H1 (cell line): ENCODE measurements around the gene ANKRD2. TPM values are rescaled to one million over a fixed set of nuclear protein-coding genes. Genes with fewer than 3 reads are reported as not detected.

Experiments used
- CTCF ChIA-PET: fragments of 300-600 bp; sonication (Branson Sonifier 250); formaldehyde crosslinking; loops from one replicate; lab custom pipeline; 2021; ENCODE audit not compliant: partially characterized antibody; lab: Charles Lee
- POLR2A ChIA-PET: fragments of 300-600 bp; sonication (Branson Sonifier 250); formaldehyde crosslinking; loops from one replicate; lab custom pipeline; 2021; ENCODE audit warnings: inconsistent platforms; ENCODE audit not compliant: partially characterized antibody; lab: Charles Lee
- DNase-seq, 2 experiments: peaks; one replicate each; pipeline versions ENCODE4 v3.0.0 to v3.0.0-alpha.2; 2010 to 2022; ENCODE audit warnings: low spot score in 2 of 2, low read depth in 1 of 2, mixed read lengths in 1 of 2
- FAIRE-seq: peaks from 2 replicates; lab custom pipeline; 2011; peaks lifted over from hg19 to GRCh38; lab: Jason Lieb, UNC
- H2AFZ ChIP-seq: 2 replicates; pipeline ENCODE4 v1.8.1; 2012; ENCODE audit warnings: low read length, inconsistent platforms
- H2AK5ac ChIP-seq: 2 replicates; pipeline ENCODE4 v1.6.1; 2013; ENCODE audit warnings: low read depth, low read length
- H2BK120ac ChIP-seq: replicated peaks from 2 replicates; pipeline ENCODE3; 2013; ENCODE audit warnings: low read depth, low read length, inconsistent platforms
- H2BK12ac ChIP-seq: 2 replicates; pipeline ENCODE4 v1.6.1; 2013; ENCODE audit warnings: low read depth, low read length
- H2BK15ac ChIP-seq: 2 replicates; pipeline ENCODE4 v1.6.1; 2013; ENCODE audit warnings: low read length
- H2BK20ac ChIP-seq: 2 replicates; pipeline ENCODE4 v1.6.1; 2013; ENCODE audit warnings: low read length
- H2BK5ac ChIP-seq: 2 replicates; pipeline ENCODE4 v1.6.1; 2013; ENCODE audit warnings: low read depth, low read length
- H3K14ac ChIP-seq: 2 replicates; pipeline ENCODE4 v1.6.1; 2013; ENCODE audit warnings: inconsistent platforms; ENCODE audit not compliant: insufficient read length
- H3K18ac ChIP-seq: 2 replicates; pipeline ENCODE4 v1.6.1; 2013; ENCODE audit warnings: low read length; ENCODE audit errors: extremely low read depth
- H3K23ac ChIP-seq: 2 replicates; pipeline ENCODE4 v1.6.1; 2013; ENCODE audit warnings: inconsistent platforms; ENCODE audit not compliant: insufficient read length
- H3K23me2 ChIP-seq: 2 replicates; pipeline ENCODE4 v1.6.1; 2013; ENCODE audit warnings: low read depth, low read length
- H3K27ac ChIP-seq: 2 replicates; pipeline ENCODE4 v1.6.1; 2011; ENCODE audit warnings: low read depth, low read length, inconsistent platforms
- H3K27me3 ChIP-seq, 4 experiments: replicated peaks in 1 of 4; 1 replicate in 1 of 4; 2 replicates in 3 of 4; pipeline versions ENCODE4 v1.6.1 to v1.8.1; 2011 to 2013; ENCODE audit warnings: low read length in 3 of 4, mild to moderate bottlenecking in 3 of 4, inconsistent platforms in 2 of 4, mixed read lengths in 2 of 4, moderate library complexity in 1 of 4; ENCODE audit not compliant: control insufficient read depth in 3 of 4, insufficient read depth in 3 of 4; ENCODE audit errors: extremely low read depth in 1 of 4
- H3K36me3 ChIP-seq, 4 experiments: 2 replicates each; pipeline versions ENCODE4 v1.6.1 to v1.8.1; 2011 to 2013; ENCODE audit warnings: mild to moderate bottlenecking in 4 of 4, low read length in 3 of 4, moderate library complexity in 2 of 4, control low read depth in 1 of 4, inconsistent platforms in 1 of 4; ENCODE audit not compliant: insufficient read depth in 4 of 4, control insufficient read depth in 2 of 4
- H3K4ac ChIP-seq: replicated peaks from 2 replicates; pipeline ENCODE3; 2013; ENCODE audit warnings: low read length, low read depth, mixed read lengths, inconsistent platforms; ENCODE audit not compliant: insufficient read length
- H3K4me1 ChIP-seq, 4 experiments: replicated peaks in 1 of 4; 1 replicate in 1 of 4; 2 replicates in 3 of 4; pipeline versions ENCODE4 v1.6.1 to v1.8.1; 2011 to 2013; ENCODE audit warnings: low read length in 3 of 4, inconsistent platforms in 2 of 4, mixed read lengths in 1 of 4; ENCODE audit not compliant: insufficient read depth in 4 of 4, control insufficient read depth in 3 of 4
- H3K4me2 ChIP-seq, 2 experiments: 2 replicates each; pipeline versions ENCODE4 v1.6.1 to v1.8.1; 2011 to 2013; ENCODE audit warnings: low read depth in 2 of 2, low read length in 2 of 2, control low read depth in 1 of 2, inconsistent platforms in 1 of 2, mild to moderate bottlenecking in 1 of 2; ENCODE audit not compliant: insufficient read depth in 1 of 2
- H3K4me3 ChIP-seq, 4 experiments: fragments of 200-600, 300-600 bp in 1 of 4; sonication (generic), shearing (Covaris generic), sonication (Bioruptor Twin) in 1 of 4; 2 replicates each; pipeline versions ENCODE4 v1.5.1 to v1.8.1; 2011 to 2016; ENCODE audit warnings: low read length in 4 of 4, low read depth in 3 of 4, control low read depth in 2 of 4, inconsistent platforms in 2 of 4, mild to moderate bottlenecking in 2 of 4, mixed read lengths in 1 of 4, moderate library complexity in 1 of 4; ENCODE audit not compliant: insufficient read depth in 2 of 4; ENCODE audit errors: extremely low read depth in 1 of 4
- H3K56ac ChIP-seq: replicated peaks from 2 replicates; pipeline ENCODE3; 2013; ENCODE audit warnings: low read depth, mild to moderate bottlenecking, mixed read lengths, low read length, inconsistent platforms; ENCODE audit not compliant: insufficient read length
- H3K79me1 ChIP-seq: 2 replicates; pipeline ENCODE4 v1.6.1; 2013; ENCODE audit warnings: low read depth, low read length, control low read depth
- H3K79me2 ChIP-seq, 2 experiments: 2 replicates each; pipeline versions ENCODE4 v1.6.1 to v1.8.1; 2012 to 2013; ENCODE audit warnings: low read length in 2 of 2, mild to moderate bottlenecking in 2 of 2, inconsistent platforms in 1 of 2; ENCODE audit not compliant: insufficient read depth in 2 of 2, control insufficient read depth in 1 of 2
- H3K9ac ChIP-seq, 4 experiments: replicated peaks in 1 of 4; 1 replicate in 1 of 4; 2 replicates in 3 of 4; pipeline versions ENCODE4 v1.6.1 to v1.8.1; 2011 to 2013; ENCODE audit warnings: low read depth in 3 of 4, low read length in 3 of 4, control low read depth in 2 of 4, mild to moderate bottlenecking in 2 of 4, moderate library complexity in 2 of 4, inconsistent platforms in 1 of 4; ENCODE audit errors: extremely low read depth in 1 of 4
- H3K9me3 ChIP-seq, 2 experiments: 2 replicates each; pipeline versions ENCODE4 v1.6.1 to v1.8.1; 2012 to 2013; ENCODE audit warnings: mild to moderate bottlenecking in 2 of 2, moderate library complexity in 2 of 2, control low read depth in 1 of 2, inconsistent platforms in 1 of 2, low read depth in 1 of 2, low read length in 1 of 2, mixed read lengths in 1 of 2; ENCODE audit not compliant: insufficient read depth in 2 of 2
- H4K20me1 ChIP-seq, 2 experiments: replicated peaks in 1 of 2; 2 replicates each; pipeline versions ENCODE3 to v1.8.1; 2011 to 2013; ENCODE audit warnings: inconsistent platforms in 2 of 2, low read length in 2 of 2, mild to moderate bottlenecking in 1 of 2; ENCODE audit not compliant: insufficient read depth in 2 of 2, control insufficient read depth in 1 of 2
- H4K5ac ChIP-seq: 2 replicates; pipeline ENCODE4 v1.6.1; 2013; ENCODE audit warnings: low read length, low read depth, mixed read lengths, inconsistent platforms; ENCODE audit not compliant: insufficient read length
- H4K8ac ChIP-seq: 2 replicates; pipeline ENCODE4 v1.8.0; 2013; ENCODE audit warnings: mild to moderate bottlenecking, moderate library complexity, low read length, inconsistent platforms; ENCODE audit not compliant: insufficient read depth; ENCODE audit errors: extremely low read depth
- H4K91ac ChIP-seq: replicated peaks from 2 replicates; pipeline ENCODE3; 2013; ENCODE audit warnings: low read length, mixed read lengths, inconsistent platforms; ENCODE audit not compliant: insufficient read length
- BCL11A ChIP-seq, 2 experiments: IDR thresholded peaks; one replicate each; pipeline ENCODE4 v1.6.1; 2011; ENCODE audit warnings: low read depth in 2 of 2, low read length in 2 of 2, mild to moderate bottlenecking in 2 of 2
- CBX8 ChIP-seq: fragments of 300-800, 300-1000 bp; sonication (generic); IDR thresholded peaks from 2 replicates; pipeline ENCODE4 v1.7.1; 2016; ENCODE audit warnings: low read depth, low read length, borderline replicate concordance
- CTBP2 ChIP-seq: IDR thresholded peaks from 2 replicates; pipeline ENCODE4 v1.7.0; 2011; ENCODE audit warnings: borderline replicate concordance, mild to moderate bottlenecking, moderate library complexity, mixed read lengths, low read length; ENCODE audit not compliant: insufficient read depth, insufficient read length
- CTCF ChIP-seq, 3 experiments: IDR thresholded peaks; 1 replicate in 2 of 3; 2 replicates in 1 of 3; pipeline versions ENCODE4 v1.5.1 to v1.6.1; 2011; ENCODE audit warnings: low read length in 3 of 3, mild to moderate bottlenecking in 3 of 3, inconsistent platforms in 2 of 3, low read depth in 1 of 3, moderate library complexity in 1 of 3; ENCODE audit not compliant: insufficient read depth in 1 of 3; ENCODE audit errors: control extremely low read depth in 1 of 3
- JUN ChIP-seq: IDR thresholded peaks from 2 replicates; pipeline ENCODE4 v1.6.1; 2011; ENCODE audit warnings: low read depth, mild to moderate bottlenecking, improper control_type of control experiment, low read length
- SUZ12 ChIP-seq: fragments of 200-600 bp; sonication (generic); IDR thresholded peaks from 2 replicates; pipeline ENCODE4 v1.6.1; 2012; ENCODE audit warnings: mild to moderate bottlenecking, inconsistent platforms, low read length, moderate library complexity, mixed read lengths
- TAF7 ChIP-seq: optimal IDR thresholded peaks from 2 replicates; pipeline ENCODE3; 2011; ENCODE audit warnings: low read depth, mild to moderate bottlenecking, inconsistent platforms, low read length, moderate library complexity, borderline replicate concordance
- WGBS, 2 experiments: shearing (Covaris generic) in 1 of 2; methylation state at CpG; one replicate each; pipeline versions ENCODE4 v1.1.6 to v1.1.7; 2013 to 2015; ENCODE audit warnings: low lambda C conversion rate in 2 of 2, mixed read lengths in 2 of 2, inconsistent platforms in 1 of 2, low coverage in 1 of 2, missing lambda C conversion rate in 1 of 2; ENCODE audit not compliant: insufficient replicate concordance in 2 of 2, insufficient coverage in 1 of 2, insufficient read length in 1 of 2; ENCODE audit errors: extremely low coverage in 1 of 2, missing lambda C conversion rate in 1 of 2; 5-methylcytosine and 5-hydroxymethylcytosine counted together
- polyA plus RNA-seq, 7 experiments: library from polyadenylated mRNA; depleted of rRNA in 3 of 7; stranded (reverse) in 5 of 7; unstranded in 2 of 7; fragments of >200 nt in 5 of 7; fragments of 200-250 nt in 2 of 7; gene quantifications; 1 replicate in 5 of 7; 2 replicates in 1 of 7; 4 replicates in 1 of 7; pipeline versions ENCODE4 v1.2.1 to v1.2.3, GENCODE V29; 2011 to 2013; ENCODE audit warnings: missing spikeins in 2 of 7, mixed read lengths in 2 of 7
- total RNA-seq: library from RNA; stranded (reverse); fragmentation: NEBNext Ultra II Directional; extraction: Animal tissue kit (Norgen Biotek cat#: 25700); gene quantifications from 2 replicates; pipeline ENCODE4 v1.2.1, GENCODE V29; 2021

ANKRD2 gene
- total and polyA plus RNA-seq, 2 of the 8 experiments (the other 6 are each of a cell fraction or from before 2014, with no cell fraction given): not detected

GRCh38 chr10:97632949-97633884 lies 60.6 kb downstream of the ANKRD2 start, which contains the start of gene MORN4:
Gene MORN4 (minus strand): TSS chr10:97633500. CDS start chr10:97619653, 13,847 bp downstream.
- Histone ChIP-seq H3K56ac (peak within 1 kb of the TSS; percentile 19), H3K14ac (no peak within 1 kb of the TSS), H3K9ac (peak within 1 kb of the TSS; percentile 61 to 72 (median 66)), H3K27ac (peak within 1 kb of the TSS; percentile 40), H3K27me3 (no peaks in the 10 kb centered on the region), H2AK5ac (no peak within 1 kb of the TSS), H3K4me2 (peak within 1 kb of the TSS; percentile 68 to 75), H3K4me3 (peak within 1 kb of the TSS; percentile 78 to 96 (median 94)), H3K9me3 (no peaks in the 10 kb centered on the region), H3K23ac (no peak within 1 kb of the TSS), H3K79me2 (peaks cover 0 to 11% of the 10 kb centered on the region in 2 experiments; a peak in 2 of 4 replicates), H2AFZ (peak within 1 kb of the TSS; percentile 43; the same call in 1 of the 2 replicates), H3K23me2 (no peaks in the 10 kb centered on the region; the same call in 1 of the 2 replicates), H4K8ac (peak within 1 kb of the TSS; percentile 90), H2BK5ac (no peak within 1 kb of the TSS; the same call in 1 of the 2 replicates), H2BK15ac (no peak within 1 kb of the TSS; the same call in 1 of the 2 replicates), H3K4ac (peak within 1 kb of the TSS; percentile 47), H3K4me1 (peaks cover 0 to 4% (median 1%) of the 10 kb centered on the region in 4 experiments; a peak in 2 of 7 replicates), H4K91ac (peak within 1 kb of the TSS; percentile 60), H4K20me1 (no peaks in the 10 kb centered on the region), H2BK12ac (peak within 1 kb of the TSS; percentile 20; the same call in 1 of the 2 replicates), H2BK20ac (no peak within 1 kb of the TSS), H3K18ac (peak within 1 kb of the TSS; percentile 93), H3K36me3 (no peaks in the 10 kb centered on the region), H4K5ac (peak within 1 kb of the TSS; percentile 89), H3K79me1 (no peaks in the 10 kb centered on the region), H2BK120ac (no peak within 1 kb of the TSS)
- WGBS, 2 experiments: 8% methylated on average over 60 of the region's 62 CpGs; no CpG with 5 or more reads in 1 of the 2 experiments
- DNase-seq (peak; percentile 69 to 96), FAIRE-seq (no peak)
- ChIA-PET POLR2A (interaction anchor here (0.7 kb wide), 1 partner anchor 54 kb away, joined by 3 read pairs; the partner anchor contains the start of gene AVPI1), CTCF (interaction anchor here (0.6 to 1.0 kb wide), 3 partner anchors 13 to 100 kb away, joined by 3 read pairs; no protein-coding TSS in a partner anchor)
- TF ChIP-seq CTBP2 (no peak), JUN (no peak), TAF7 (peak; percentile 18), SUZ12 (no peak), BCL11A (IDR thresholded peaks at IDR 0.05; ENCODE audit: low read depth in 2 of 2, low read length in 2 of 2) (no peak), CTCF (IDR thresholded peaks at IDR 0.05; ENCODE audit: control extremely low read depth in 1 of 3, insufficient read depth in 1 of 3, low read depth in 1 of 3, low read length in 3 of 3) (no peak), CBX8 (no peak)
